ENCODE measurements around the gene AKT3.
"Not testable (repeated sequence)": the region's sequence is repeated elsewhere in the genome, so short reads cannot be mapped to it uniquely, and the experiment has no call there.

AKT3 gene

DNA sequence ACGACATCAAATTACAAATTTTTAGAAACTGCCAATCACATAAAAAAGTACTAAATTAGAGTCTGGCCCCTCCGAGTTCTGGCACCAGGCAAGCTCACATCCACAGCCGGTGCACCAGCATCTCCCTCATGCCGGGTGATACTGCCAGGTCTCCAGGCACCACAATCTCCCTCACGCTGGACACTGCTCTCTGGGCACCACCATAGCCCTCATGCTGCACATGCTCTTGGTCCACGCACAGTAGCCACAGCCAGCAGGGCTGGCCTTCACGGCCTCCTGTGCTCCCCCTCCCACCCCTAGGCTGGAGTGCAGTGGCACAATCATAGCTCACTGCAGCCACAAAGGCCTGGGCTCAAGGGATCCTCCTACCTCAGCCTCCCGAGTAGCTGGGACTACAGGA, 65.5 kb downstream of the AKT3 start:
- no peak for DNase-seq (ENCODE audit: low read depth)

DNA sequence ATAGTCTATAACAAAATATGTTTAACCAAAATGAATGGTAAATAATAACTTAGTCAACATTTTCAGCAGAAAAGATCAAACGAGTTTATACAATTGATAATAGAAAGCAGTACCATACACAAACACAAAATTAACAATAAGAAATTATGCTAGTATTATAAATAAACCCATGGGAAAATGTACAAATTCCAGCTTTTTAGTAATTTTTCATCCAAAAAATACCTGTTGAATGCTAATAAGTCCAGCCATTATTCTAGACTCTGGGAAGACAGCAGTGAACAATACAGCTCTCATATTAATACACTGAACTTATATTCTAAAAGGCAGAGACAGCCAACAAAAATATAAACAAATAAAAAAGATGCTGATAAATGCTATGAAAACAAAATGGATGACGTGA, 66.3 kb downstream of the AKT3 start:
- DNase-seq (ENCODE audit: low read depth): no peak

DNA sequence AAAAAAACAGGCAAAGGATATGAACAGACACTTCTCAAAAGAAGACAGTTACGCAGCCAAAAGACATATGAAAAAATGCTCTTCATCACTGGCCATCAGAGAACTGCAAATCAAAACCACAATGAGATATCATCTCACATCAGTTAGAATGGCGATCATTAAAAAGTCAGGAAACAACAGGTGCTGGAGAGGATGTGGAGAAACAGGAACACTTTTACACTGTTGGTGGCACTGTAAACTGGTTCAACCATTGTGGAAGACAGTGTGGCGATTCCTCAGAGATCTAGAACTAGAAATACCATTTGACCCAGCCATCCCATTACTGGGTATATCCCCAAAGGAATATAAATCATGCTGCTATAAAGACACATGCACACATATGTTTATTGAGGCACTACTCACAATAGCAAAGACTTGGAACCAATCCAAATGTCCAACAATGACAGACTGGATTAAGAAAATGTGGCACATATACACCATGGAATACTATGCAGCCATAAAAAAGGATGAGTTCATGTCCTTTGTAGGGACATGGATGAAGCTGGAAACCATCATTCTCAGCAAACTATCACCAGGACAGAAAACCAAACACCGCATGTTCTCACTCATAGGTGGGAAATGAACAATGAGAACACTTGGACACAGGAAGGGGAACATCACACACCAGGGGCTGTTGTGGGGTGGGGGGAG, 77.5 kb downstream of the AKT3 start:
- not testable (repeated sequence) for DNase-seq (ENCODE audit: low read depth)

DNA sequence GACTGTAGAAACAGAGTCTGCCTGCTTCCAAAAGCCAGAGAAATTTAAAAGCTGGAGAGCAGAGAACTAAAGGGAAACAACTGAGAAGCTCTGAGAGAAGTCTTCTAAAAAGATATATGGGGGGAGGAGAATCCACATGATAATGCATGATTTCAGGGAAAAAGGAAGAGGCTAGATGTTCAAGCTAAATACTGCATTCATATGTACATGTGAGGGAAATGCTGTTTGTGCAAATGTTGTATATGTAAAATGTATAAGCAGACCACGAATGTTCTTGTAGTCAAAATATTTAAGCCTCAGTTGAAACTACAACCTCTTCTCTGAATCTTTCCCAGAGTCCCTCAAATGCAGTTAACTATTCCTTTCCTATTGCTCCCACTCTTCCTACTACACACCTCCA, 79.2 kb downstream of the AKT3 start:
- DNase-seq (ENCODE audit: low read depth): no peak

DNA sequence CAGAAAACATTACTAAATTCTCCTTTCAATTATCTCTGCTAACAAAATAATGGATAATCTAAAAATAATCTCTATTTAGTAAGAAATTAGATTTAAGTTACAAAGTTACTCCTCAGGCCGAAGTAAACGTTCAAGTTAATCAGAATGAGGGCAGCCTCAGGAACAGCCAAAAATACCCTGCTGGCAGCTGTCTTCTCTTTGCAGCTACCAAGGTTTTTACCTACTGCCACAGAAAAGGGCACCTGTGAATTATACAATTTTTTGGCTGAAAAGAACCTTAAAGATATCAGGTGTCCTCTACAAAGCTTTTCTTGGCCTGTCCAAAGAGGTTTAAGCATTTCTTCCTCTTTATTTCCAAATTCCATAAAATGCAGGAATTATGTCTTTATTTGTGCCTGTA, 84.4 kb downstream of the AKT3 start:
- DNase-seq (ENCODE audit: low read depth): no peak

DNA sequence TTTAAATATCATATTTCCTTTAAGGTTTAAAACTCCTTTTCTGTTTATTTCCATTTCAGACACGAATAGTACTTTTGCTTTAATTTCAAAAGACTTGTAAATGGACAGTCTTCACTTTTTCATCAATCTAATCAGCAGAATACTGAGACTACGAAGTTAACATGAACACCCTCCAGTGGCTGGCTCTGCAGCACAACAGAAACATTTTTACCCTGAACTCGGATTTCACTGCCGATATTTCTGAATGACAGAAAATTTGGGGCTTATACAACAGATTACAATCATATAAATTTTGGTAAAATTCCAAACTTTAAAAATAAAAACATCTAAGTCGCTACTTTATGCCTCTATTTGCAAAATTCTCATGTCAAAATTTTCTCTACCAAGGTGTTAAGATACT, 86.2 kb downstream of the AKT3 start:
- DNase-seq (ENCODE audit: low read depth): no peak

DNA sequence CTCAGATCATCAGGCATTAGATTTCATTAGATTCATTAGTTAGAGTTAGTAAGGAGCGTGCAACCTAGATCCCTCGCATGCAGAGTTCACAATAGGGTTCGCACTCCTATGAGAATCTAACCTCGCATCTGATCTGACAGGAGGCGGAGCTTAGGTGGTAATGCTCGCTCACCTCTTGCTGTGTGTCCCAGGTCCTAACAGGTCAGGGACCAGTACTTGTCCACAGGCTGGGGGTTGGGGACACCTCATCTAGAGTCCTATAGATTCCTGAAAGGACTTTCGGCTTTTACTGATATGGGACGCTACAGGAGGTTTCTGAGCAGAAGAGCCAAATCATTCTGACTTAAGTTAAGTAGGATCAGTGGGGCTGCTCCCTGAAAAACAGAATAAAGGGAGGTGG, 91.4 kb downstream of the AKT3 start:
- no peak for DNase-seq (ENCODE audit: low read depth)

DNA sequence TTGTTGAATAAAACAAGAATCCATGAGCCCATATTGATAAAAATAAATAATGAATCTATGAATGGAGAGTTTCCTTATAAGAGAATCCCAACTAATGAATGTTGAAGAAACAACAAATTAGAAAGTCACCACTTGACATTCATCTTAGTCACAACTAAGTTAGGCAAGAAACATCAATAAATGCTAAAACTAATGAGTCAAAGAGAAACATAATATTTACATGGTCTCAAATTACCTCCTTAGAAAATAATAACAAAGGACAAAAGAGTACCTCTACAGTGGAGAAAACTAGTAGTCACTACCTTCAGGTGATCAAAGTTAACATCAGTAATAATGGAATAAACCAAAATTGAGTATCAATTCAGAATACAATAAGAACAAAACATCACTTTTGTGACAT, 93.5 kb downstream of the AKT3 start:
- DNase-seq (ENCODE audit: low read depth): no peak

DNA sequence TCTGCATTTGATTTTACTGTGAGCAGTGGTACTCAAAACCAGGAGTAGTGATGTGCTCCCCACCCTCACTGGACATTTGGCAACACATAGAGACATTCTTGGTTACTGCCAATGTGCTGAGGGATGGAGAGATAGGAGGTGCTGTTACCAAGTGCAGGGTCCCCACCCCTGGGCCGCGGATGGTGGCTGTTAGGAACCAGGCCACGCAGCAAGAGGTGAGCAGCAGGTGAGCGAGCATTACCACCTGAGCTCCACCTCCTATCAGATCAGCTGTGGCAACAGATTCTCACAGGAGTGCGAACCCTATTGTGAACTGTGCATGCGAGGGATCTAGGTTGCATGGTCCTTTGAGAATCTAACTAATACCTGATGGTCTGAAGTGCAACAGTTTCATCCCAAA, 95.7 kb downstream of the AKT3 start:
- no peak for DNase-seq (ENCODE audit: low read depth)

DNA sequence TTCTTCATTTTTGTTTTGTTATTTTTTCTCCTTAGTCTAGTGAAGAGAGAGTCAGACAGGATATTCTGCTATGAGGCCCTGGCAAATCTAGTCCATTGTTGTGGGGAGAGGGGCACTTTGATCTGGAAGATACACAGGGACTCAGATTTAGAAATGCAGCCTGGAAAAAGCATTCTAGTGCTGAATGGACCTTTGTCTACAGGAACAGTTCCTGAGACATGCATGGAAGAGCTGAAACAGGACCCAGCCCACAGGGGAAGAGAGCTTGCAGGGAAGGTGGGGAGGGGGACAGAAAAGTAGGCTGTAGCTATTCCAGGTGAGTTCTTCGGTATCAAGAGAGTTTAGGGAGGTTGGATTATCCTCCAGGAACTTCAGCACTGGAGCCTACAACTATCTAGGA, 98.5 kb downstream of the AKT3 start:
- DNase-seq (ENCODE audit: low read depth): no peak

DNA sequence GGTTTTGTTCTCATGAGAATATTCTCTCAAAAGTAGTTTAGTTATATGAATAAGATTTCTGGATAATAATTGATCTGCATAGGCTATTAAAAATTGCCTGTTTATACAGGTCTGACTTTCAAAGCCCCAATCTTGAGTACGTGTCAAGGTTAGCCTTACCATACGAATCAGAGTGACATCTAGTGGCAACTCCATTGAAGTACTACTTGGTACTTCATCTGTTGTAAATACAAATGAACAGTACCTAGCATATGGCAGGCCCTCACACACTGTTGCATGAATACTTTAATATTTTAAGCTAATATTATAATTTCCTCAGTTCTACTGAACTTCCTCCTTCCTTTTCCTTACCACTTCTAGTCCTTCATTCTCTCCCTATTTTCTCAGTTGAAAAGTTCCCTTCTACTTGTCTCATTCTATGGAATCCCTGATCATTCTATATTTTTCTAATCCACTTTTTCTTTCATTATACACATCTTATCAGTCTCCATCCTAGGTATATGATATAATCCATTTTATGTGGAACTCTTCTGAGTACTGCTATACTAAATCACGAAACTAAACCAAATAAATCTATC, 101.2 kb downstream of the AKT3 start:
- DNase-seq (ENCODE audit: low read depth): peak; percentile 72

DNA sequence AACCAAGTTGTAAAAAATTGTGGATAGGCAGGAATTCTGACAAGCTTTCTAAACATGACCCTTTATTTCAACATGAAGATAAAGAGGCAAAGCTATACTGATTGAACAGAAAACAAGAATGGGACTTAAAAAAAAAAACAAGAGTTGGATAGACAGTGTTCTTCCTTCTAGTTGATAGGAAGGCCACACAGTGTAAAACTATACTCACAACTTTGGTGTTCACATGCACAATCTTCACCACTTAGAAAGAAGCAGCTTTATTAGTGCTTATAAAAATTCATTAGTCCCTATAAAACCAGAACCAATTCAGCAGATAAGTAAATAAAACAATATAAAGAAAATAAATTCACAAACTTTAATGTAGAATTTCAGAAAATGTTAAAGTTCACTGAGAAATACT, 101.8 kb downstream of the AKT3 start:
- DNase-seq (ENCODE audit: low read depth): no peak

DNA sequence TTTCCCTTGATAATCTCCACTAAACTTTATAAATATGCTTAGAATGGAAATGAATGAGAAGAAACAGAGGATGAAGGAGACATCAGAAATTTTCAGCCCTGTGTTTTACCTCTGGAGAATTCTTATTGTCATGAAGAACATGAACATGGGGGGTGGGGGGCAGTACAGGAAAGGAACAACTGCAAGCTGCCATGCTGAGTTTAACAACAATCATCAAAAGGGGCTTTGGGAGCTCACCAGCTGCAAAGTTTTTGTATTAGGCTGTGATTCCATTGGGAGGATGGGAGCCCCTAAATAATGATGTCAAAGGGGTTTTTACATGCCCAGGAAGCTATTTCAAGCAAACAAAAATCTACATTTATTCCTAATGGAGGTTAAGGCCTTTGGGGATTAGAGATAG, 103.3 kb downstream of the AKT3 start:
- DNase-seq (ENCODE audit: low read depth): no peak

DNA sequence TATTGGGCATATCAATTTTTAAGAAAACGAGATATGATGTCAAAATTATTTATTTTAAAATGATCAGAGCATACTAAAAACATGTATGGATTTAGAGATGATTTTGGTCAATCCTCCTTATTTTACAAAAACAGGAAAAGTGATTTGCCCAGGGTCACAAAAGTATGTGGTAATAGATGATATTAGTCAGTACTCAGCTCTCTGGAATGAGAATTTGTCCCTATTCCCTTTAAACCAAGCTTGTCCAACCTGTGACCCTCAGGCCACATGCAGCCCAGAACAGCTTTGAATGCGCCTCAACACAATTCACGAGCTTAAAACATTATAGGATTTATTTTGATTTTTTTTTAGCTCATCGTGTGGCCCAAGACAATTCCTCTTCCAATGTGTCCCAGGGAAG, 104.7 kb downstream of the AKT3 start:
- DNase-seq (ENCODE audit: low read depth): peak; percentile 9

DNA sequence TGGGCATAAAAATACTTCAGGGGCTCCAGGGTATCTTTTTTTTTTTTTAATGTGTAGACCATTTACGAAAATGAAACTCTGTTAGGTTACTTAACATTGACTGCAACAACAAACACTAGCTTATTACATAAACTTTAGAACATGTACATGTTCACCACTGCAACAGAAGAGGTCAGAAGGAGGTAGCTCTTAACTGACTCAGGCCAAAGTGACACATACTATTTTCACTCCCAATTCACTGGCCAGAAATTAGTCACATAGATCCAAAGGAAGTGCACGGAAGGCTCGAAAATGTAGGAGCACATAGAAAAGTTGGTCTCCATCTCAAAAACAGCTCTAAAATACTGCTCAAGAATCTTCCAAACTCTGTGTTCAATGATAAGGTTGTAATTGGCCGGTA, 107.2 kb downstream of the AKT3 start:
- peak; percentile 39 for DNase-seq (ENCODE audit: low read depth)

DNA sequence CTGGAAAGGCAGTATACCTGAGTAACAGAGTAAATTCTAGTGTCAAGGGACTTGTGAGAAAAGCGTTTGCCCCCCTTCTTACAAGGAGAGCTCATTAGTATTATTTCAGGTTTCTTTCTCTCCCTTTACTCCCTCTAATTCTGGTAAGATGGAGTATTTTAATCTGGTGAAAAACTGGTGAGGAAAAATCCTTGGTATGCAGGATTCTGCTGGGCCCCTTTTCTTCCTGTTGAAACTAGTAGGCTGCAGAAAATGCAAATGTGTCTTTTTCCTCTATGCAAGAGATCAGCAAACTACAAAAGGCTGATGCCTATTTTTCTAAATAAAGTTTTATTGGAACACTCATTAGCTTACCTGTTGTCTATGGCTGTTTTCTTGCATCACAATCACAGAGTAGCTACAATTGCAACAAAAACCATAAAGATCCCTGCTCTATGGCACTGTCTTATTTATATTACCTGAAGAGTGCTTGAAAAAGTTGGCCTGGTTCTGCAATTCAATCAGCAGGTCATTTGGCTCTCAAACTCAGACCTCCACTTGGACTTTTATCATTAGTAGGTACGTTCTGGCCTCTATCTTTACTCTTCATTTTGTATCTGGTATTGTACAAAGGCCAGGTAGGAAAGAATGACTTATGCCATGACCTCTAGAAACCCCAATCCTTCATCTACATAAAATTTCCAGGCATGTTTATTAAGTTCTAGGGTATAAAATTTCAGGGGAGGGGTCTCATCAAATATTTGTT, 109.6 kb downstream of the AKT3 start:
- DNase-seq (ENCODE audit: low read depth): no peak

DNA sequence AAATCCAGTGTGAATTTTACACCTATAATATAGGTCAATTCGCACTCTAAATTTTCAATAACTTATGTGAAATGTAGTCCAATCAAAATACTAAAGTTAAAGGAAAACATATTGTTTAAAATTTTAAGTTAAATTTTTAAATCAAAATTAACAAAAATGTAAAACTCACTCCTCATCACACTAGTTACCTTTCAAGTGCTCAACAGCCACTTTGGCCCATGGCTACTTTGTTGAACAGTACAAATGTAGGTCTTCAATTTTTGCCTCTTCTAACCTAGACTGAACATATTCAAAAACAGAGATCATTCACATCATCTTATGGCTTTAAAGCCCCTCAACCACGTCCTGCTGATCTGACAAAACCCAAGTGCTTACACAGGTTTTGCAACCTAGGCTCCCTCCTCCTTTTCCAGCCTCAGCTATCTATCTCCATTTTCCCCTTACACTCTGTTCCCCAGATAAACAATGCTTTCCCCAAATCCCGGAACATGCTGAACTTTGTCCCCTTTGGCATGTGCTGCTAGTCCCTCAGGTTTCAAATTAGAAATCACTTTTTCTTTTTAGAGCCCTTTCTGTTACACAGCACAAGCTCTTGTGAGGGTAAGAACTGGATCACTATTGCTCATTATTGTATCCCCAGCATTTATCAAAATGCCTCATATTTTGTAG, 110.6 kb downstream of the AKT3 start:
- DNase-seq (ENCODE audit: low read depth): no peak

DNA sequence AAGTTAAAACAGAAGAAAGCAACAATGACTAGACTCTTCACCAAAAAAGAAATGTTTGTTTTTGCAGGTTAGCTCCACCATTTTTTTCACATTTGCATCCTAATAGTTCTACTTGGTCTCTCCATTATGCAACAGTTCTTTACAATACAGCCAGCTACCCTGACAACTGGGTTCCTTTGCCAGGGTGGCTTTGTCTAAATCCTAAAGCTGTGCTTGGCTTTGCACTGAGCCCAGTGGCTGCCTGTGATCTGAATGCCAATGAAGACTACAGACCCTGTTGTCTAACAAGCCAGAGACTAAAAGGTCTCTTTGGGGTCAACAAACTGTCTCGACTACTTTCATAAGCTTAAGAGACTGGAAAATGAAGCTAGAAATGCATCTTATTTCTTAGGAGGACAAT, 112.0 kb downstream of the AKT3 start:
- DNase-seq (ENCODE audit: low read depth): no peak

DNA sequence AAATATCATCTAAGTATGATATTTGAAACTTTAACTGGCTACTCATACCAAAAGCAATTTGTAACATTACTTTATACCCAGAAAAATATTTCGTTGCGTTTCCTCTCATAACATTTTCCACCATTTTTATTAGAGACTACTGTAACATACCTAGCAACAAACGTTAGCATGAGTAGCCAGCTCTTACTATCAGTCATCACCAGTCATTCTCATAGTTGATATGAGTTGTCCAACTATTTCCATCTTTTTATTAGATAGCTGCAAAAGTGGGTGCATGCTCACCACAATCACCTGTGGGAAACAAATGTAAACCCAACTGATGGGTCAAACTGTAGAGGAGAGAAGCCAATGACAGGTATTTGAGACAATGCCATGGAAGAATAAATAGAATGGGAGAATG, 114.6 kb downstream of the AKT3 start:
- DNase-seq (ENCODE audit: low read depth): no peak

DNA sequence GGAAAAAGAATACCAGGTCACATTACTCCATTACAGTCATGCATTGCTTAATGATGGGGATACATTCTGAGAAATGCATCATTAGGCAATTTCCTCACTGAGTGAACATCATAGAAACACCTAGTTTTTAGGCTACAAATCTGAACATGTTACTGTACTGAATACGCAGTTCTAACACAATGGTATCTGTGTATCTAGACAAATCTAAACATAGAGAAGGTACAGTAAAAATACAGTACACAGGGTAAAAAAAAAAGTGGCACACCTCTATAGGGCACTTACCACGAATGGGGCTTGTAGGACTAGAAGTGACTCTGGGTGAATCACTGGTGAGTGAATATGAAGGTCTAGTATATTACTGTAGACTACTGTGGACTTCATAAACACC, 115.7 kb downstream of the AKT3 start:
- DNase-seq (ENCODE audit: low read depth): peak; percentile 16

DNA sequence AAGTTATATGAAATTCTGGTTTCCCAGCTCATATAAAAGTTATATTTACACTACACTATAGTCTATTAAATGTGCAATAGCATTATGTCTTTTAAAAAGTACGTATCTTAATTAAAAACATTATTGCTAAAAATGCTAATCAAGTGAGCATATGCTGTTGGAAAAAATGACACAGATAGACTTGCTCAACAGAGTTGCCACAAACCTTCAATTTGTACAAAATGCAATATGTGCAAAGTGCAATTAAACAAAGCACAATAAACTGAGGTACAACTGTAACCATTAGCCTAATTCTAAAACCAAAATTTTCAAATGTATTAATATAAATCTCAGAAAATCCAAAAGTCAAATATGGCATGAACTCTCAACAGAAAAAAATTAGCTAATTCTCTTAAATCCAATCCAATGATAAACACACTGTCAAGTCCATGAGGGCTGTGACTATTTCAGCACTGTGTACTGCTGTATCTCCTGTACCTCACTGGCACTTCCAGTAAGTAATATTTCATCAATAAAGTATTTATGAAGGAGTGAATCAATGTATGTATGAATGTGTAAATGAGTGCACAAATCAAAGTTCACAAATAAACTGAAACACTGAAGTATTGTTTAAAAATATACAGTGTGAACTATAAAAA, 116.3 kb downstream of the AKT3 start:
- no peak for DNase-seq (ENCODE audit: low read depth)

DNA sequence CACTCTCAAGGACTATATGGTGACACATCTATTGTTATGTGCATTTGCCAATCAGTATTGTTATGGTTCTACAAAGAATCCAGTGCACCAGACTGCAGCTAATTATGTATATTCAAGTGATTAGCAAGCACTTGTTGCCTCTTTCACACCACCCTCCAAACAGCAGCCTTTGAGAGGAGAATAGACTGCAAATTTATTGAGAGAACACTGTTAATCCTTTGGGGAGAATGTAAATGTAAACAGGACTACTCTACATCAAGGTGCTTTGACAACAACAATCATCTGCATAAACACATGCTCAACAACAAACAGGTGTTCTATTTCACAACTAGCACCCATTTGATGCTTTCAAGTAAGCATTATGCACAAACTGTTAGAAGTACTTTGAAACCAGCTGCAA, 117.4 kb downstream of the AKT3 start:
- DNase-seq (ENCODE audit: low read depth): no peak

Data from fibroblast of gingiva (primary cell).